HG03460 (cell line): ENCODE data around the gene CEP20.

Experiments
- ATAC-seq: cut with Tn5 transposase; IDR thresholded peaks from one replicate; pipeline ENCODE4 v1.9.1; 2021; ENCODE audit not compliant: unreplicated experiment

Gene CEP20

DNA sequence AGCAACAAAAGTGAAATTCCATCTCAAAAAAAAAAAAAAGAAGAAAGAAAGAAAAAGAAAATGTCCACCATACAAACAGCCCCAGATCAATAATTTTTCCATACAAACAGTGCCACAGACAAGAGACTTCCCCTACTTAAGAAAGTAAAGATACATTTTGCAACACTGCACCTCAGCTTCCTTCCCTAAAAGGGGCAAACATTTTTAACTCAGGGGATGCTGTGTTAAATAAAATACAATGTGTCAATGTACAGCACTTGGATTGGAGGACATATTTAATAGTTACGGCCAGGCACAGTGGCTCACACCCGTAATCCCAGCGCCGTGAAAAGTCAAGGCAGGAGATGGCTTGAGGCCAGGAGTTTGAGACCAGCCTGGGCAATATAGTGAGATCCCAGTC, 53.9 kb downstream of the CEP20 start:
- ATAC-seq = no peak

DNA sequence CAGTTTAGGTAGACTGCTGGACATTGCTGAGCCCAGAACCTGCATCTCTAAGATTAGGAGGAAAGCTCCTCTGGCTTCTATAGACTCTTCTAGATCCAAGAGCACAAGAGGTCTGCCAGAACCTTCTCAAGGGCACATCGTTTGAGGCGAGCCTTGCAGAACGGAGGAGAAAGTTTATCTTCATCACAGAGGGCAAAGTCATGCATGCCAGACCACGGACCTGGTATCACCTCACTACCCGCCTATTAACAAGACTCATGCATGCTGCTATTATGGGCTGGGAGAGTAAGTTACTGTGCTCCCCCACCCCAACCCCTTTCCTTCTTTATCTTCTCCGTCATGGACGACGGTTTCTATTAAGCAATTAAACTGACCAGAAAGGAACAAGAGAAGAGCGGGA, 54.9 kb downstream of the CEP20 start:
- ATAC-seq = no peak

DNA sequence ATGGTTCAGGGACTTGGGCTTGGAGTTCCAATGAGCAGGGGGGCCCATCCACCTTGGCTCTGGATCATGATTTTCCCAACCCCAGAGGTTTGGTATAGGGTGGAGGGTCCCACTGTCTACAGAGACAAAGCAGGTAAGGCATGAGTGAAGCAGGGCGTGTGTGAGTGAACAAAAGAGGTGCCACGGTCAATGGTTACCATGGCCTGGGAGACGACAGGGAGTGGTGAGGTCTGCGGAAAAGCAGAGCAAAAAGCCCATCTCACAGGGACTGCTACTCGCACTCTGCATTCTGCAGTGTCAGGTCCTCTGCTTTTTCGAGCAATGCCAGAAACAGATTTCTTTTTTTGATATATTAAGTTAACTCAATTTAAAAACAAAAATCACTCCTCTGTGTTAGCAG, 56.2 kb downstream of the CEP20 start:
- no peak for ATAC-seq

DNA sequence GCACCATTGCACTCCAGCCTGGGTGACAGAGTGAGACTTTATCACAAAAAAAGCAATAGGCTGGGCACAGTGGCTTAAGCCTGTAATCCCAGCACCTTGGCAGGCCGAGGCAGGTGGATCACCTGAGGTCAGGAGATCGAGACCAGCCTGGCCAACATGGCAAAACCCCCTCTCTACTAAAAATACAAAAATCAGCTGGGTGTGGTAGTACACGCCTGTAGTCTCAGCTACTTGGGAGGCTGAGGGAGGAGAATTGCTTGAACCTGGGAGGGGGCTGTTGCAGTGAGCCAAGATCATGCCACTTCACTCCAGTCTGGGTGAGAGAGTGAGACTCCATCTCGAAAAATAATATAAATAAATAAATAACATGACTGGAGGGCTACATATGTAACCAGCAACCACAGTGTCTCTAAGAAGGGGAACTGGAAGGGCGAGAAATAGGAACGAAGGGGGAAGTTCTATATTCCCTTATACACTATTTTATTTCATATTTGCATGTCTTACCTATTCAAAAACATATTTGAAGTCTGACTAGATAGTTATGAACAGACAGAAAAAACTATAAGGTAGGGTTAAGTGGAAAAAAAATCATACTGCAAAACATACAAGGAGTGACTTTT, 57.5 kb downstream of the CEP20 start:
- no peak for ATAC-seq

- ATAC-seq = no peak
Observed at GRCh38 chr16:15829460-15829859, 58.9 kb downstream of the CEP20 start.

DNA sequence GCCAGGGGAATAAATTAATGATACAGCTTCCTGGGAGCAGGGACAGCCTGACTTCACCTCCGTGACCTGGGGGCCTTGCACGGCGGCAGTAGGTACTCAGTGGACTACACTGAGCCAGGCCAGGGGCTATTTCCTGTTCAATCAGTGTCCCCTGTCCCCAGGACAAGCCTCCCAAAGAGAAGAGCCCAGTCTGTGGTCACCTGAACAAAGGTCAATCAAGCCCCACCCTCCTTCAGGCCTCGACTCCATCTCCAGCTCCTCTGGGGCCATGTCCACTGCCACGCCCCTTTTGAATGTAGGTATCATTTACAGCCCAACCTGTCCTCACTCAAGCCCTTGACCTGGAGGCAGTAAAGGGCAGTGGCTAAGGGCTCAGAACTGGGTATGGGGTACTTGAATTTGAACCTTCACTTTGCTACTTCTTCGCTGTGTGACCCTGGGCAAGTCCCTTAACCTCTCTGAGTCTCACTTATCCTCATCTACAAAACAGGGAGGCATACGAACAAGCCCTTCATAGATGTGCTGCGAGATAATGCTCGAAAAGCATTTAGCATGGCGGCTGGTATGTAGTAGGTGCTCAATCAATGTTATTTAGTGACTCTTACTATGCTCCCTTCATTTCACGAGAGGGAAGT, 60.6 kb downstream of the CEP20 start:
- ATAC-seq = no peak

- no peak for ATAC-seq
Observed at GRCh38 chr16:15827299-15827698, 61.1 kb downstream of the CEP20 start.

DNA sequence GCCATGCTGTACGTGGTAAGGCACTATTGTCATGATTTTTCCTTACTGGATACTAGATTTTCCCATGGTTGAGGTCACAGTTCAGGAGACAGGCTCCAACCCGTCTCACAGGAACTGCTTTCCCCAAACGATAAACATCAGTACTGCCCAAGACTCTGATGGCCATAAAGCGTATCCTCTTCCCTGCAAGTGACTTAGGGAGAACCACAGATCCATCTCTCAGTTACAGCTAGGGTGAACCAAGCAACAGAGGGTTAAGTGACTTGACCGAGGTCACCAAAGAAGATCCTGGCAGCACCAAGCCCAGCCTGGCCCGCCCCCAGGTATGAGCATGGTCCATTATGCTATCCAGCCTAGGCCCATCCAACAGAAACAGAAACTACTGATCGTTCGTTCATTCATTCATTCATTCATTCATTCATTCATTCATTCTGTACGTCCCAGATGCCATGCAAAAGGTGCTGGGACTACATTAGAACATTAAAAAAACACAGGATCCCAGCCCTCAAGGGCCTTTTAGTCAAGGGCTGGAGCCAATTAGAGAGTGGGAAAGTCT, 62.6 kb downstream of the CEP20 start:
- no peak for ATAC-seq

DNA sequence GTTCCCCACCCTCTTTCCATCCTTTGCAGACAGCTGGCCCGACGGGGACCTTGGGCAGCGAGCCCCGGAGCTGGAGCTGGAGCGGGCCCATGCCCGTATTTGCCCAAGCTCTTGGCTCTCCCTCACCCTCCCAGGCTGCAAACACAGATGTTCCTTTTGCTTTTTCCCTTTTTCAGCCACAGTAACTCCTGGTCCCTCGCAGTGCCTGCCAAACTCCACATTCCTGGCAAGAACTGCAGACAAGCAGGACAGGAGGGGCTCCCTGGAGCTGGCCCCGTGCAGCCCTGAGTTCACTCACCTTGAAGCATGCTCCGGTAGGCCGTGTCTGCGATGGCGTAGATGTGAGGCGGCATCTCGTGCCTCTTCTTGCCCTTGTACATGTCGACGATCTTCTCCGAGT, 65.4 kb downstream of the CEP20 start:
- no peak for ATAC-seq

- no peak for ATAC-seq
Observed at GRCh38 chr16:15820837-15821236, 67.6 kb downstream of the CEP20 start.

- ATAC-seq = no peak
Observed at GRCh38 chr16:15819046-15819445, 69.4 kb downstream of the CEP20 start.

- no peak for ATAC-seq
Observed at GRCh38 chr16:15817446-15817845, 71.0 kb downstream of the CEP20 start.

GRCh38 chr16:15816228-15816627, 72.2 kb downstream of the CEP20 start:
- ATAC-seq = no peak
